Smooth muscle cell of the brain vasculature (primary cell): ENCODE data around the gene CHRM5.

Experiments used
- DNase-seq: peaks from one replicate; pipeline ENCODE4 v3.0.0-alpha.2; 2012; ENCODE audit warnings: low read depth, low spot score

CHRM5 gene

DNA sequence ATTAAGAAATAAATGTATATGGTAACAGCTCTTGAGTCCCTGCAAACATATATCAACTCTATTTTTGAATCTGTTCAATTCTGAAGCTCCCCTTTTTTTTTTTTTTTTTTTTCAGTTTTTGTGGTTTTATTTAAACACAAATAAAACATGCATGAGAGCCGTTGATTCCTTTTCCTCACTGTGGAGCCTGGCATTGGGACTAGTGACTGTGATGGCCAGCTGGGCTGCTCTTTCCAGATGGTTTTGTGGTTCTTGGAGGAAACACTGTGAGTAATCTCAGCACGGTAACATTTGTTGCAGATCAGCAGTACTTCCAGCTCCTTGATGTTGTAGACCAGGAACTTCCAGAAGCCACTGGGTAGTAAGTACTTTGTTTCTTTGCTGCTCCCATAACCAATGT lies 117.4 kb downstream of the CHRM5 start:
- no peak for DNase-seq

DNA sequence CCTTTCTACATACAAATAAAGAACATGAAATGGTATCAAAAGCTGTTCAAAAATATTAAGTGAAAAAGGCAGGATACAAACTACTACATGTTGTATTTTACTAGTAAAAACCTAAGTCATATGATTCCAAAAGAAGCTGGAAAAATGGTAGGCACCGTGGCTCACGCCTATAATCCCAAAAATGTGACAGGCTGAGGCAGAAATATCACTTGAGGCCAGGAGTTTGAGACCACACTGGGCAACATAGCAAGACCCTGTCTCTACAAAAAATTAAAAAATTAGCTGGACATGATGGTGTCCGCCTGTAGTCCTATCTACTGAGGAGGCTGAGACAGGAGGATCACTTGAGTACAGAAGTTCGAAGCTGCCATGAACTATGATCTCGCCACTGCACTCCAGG lies 131.6 kb downstream of the CHRM5 start:
- DNase-seq: no peak

DNA sequence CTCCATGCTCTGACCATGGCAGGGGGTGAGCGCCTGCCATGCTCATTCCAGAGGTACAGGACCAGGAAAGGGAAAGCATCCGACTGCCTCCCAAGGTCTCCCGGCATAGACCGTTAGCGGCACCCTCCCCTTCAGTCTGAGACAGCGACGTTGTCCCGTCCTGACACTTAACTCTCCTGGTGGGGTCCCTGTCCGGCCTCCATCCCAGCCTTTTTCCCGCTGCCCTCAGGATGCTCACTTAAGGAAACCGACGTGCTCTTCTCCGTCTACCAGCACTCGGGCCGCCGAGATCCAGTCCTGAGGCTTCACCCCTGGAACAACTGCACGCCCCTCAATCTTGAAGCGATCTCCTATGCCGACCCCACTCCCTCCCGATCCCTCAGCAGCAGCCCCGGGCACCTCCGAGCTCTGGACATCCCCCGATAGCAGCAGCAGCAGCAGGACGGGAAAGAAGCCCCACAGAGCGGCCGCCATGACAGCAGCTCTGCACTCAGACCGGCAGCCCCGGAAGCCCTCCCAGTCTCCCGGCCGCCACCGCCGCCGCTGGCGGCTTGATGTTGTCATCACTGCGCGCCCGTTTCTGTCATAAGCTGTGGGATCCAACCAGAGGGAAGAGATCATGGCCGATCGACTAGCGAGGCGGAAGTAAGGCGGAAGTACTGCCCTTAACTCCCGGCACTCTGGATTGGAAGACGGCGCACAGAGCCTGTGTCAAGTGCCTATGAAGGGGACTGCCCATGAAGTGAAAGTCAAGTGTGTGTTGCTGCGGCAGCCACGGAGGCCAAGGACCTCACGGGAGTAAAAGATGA lies 133.3 kb downstream of the CHRM5 start, which contains the start of the genes EMC7 and PGBD4:
Gene EMC7, minus strand, starts transcription at position 497 of the 809 bp plus-strand sequence. Its CDS starts 23 bp downstream, at position 474.
Gene PGBD4, plus strand, starts transcription at position 718 of the 809 bp plus-strand sequence. CDS start 449 bp downstream, outside the sequence.
- DNase-seq: peak; percentile 99

DNA sequence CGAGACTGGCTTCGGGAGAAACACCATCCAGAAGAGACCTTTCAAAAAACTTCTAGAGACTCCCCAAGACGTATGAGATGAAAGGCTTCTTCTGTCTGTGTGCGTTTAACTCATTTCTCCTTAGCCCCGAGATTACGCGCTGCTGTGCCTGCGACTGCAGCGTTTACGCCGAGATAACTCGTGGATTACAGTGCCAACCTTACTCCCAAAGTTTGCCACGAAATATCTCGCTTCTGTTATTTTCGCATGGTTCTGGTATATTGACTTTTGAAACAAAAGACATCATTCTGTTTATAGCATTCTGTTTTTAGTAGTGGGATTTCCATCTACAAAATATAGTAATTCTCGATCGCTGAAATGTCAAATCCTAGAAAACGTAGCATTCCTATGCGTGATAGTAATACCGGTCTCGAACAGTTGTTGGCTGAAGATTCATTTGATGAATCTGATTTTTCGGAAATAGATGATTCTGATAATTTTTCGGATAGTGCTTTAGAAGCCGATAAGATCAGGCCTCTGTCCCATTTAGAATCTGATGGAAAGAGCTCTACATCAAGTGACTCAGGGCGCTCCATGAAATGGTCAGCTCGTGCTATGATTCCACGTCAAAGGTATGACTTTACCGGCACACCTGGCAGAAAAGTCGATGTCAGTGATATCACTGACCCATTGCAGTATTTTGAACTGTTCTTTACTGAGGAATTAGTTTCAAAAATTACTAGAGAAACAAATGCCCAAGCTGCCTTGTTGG lies 134.1 kb downstream of the CHRM5 start:
- no peak for DNase-seq

DNA sequence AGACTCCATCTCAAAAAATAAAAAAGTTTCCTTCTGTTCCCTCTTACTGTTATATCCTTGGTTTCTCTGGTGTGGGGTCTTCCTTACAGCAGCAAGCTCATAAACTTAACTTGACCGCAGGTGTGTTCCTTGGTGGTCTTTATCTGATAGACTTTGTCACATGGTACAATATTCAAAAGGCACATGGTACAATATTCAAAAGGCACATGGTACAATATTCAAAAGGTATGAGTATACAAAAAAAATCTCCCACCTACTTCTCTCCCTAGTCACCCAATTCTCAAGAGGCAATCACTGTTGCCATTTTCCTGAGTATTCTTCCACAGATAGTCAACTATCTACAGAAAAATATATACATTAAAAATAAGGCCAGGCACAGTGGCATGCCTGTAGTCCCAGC lies 138.1 kb downstream of the CHRM5 start:
- DNase-seq: no peak

DNA sequence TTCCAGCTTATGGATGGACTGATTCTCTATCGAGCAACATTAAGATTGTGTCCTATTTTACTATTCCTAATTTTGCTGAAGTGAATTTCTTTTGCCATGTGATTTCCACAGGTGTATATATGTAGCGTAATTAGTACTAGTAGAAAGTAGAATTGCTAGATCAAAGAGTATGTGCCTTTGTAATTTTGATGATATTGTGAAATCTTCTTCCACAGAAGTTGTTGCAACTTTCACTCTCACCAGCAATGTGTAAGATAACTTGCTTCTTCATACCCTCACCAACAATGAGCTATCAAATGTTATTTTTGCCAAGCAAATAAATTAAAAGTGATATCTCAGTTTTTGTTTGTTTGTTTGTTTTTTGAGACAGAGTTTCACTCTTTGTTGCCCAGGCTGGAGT lies 139.0 kb downstream of the CHRM5 start:
- no peak for DNase-seq

DNA sequence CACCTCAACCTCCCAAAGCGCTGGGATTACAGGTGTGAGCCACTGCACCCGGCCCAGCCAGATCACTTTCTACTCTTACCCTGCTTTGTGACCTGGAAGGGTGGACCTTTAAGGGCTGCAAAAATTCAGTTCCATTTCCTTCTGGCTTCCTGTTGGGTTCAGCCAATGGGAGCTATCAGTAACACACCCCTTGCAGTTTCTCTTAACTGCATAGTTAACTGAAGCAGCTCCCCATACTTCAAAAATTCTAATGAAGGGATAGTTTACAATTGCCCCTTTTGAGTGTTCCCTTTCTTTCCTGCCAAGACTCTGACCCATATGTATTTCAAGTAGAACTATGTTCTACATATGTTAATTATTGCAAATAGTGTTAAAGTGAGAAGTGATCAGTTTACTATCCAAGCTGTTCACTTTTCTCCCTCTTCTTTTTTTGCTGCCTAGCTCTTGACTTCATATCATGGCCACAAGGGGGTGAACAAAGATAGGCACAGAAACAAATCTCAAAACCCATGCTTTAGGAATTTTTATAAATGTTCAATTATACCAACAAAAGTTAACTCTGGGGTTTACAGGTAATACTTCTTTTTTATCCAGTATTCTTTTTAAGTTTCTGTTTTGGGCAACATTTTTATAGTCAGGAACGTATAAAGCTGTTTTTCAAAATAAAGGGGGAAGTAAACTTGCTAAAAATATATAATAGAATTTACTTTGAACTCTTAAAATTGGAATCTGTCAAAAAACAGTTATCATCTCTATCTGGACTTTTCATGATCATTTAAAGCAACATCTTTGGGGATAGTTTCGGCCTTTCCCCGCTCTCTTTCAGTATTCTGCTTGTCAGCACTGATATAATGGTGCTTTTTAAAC lies 141.7 kb downstream of the CHRM5 start:
- DNase-seq: peak; percentile 32

DNA sequence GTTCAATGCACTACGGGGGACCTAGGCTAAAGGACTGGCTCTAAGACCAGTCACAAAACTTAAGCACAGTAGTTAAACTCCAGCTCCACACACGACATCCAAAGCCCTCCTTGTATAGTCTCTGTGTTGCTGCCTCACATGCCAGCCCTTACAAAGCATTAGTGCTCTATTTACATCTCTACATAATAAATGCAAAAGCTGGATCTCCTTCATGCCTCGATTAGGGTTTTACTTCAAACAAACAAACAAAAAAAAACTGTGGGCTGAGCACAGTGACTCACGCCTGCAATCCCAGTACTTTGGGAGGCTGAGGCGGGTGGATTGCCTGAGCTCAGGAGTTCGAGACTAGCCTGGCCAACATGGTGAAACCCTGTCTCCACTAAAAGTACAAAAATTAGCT lies 143.2 kb downstream of the CHRM5 start:
- no peak for DNase-seq

DNA sequence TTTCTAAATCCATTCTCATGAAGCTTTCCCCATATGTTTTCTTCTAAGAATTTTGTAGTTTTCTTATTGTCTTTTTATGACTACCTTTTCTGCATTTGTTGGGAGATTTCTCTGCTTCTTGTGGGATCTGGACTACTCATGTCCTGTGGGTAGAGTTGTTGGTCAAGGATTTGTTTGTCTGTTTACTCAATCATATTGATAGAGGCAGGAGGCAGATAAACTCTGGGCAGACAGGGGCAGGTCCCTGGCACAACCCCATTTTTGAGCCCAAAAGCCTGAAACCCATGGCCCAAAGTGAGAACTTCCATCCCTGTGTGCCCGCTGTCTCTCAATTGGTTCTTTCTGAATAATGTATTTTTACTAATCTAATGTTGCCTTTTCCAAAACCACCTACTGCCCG lies 145.9 kb downstream of the CHRM5 start:
- no peak for DNase-seq

DNA sequence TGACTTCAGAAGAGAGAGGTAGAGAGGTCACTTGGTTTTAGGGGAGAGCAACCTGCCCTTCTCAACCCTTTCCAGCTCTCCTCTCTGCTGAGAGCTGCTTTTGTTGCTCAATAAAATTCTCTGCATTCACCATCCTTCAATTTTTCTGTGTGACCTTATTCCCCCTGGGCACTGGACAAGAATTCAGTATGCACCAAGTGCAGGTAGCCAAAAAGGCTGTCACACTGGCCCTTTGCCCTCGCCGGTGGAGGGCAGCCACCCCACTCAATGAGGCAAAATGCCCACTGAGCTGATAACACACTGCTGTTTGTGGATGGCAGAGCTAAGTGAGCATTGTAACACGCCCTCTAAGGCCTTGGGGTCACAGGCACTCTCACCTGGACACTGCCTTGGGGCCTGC lies 146.4 kb downstream of the CHRM5 start:
- no peak for DNase-seq

DNA sequence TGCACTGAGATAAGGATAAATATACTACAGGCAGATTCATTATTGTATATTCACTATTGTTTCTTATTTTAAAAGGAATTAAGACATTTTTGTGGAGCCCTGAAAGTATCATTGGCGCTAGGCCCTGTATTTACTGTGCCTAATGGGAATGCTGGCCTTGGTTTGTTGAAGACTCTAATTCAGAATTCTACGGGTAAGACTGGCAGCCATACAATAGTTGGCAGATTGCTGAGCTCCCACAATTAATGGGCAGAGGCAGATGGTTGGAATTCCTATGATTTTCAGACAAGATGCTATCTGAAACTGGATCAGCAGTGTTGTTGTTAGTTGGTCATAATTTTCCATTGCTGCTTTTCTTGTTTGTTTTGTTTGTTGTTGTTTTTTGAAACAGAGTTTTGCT lies 148.3 kb downstream of the CHRM5 start:
- DNase-seq: no peak
